HEK293 (cell line): ENCODE data around the gene ATF6.

ENCODE experiments used
- ATF2 ChIP-seq: fragments of 450-650 bp; formaldehyde crosslinking; IDR thresholded peaks from 2 replicates; pipeline ENCODE4 v1.5.1; 2016; ENCODE audit warnings: missing biosample characterization, missing genetic modification characterization, low read depth
- CTCF ChIP-seq: fragments of 450-650 bp; formaldehyde crosslinking; IDR thresholded peaks from 2 replicates; pipeline ENCODE4 v1.5.1; 2016; ENCODE audit warnings: missing biosample characterization, missing genetic modification characterization
- MZF1 ChIP-seq: fragments of 450-650 bp; formaldehyde crosslinking; IDR thresholded peaks from 2 replicates; pipeline ENCODE4 v1.5.1; 2017; ENCODE audit warnings: missing biosample characterization, missing genetic modification characterization, borderline replicate concordance
- SP7 ChIP-seq: fragments of 450-650 bp; formaldehyde crosslinking; IDR thresholded peaks from 2 replicates; pipeline ENCODE4 v1.5.1; 2016; ENCODE audit warnings: missing biosample characterization, missing genetic modification characterization
- ZFP37 ChIP-seq: fragments of 450-650 bp; formaldehyde crosslinking; IDR thresholded peaks from 2 replicates; pipeline ENCODE4 v1.5.1; 2016; ENCODE audit warnings: missing biosample characterization, missing genetic modification characterization
- ZNF155 ChIP-seq: fragments of 450-650 bp; formaldehyde crosslinking; IDR thresholded peaks from 2 replicates; pipeline ENCODE4 v1.5.1; 2016; ENCODE audit warnings: missing biosample characterization, missing genetic modification characterization
- ZNF175 ChIP-seq: fragments of 450-650 bp; formaldehyde crosslinking; IDR thresholded peaks from 2 replicates; pipeline ENCODE4 v1.5.1; 2016; ENCODE audit warnings: missing biosample characterization, missing genetic modification characterization
- ZNF24 ChIP-seq: fragments of 450-650 bp; formaldehyde crosslinking; IDR thresholded peaks from 2 replicates; pipeline ENCODE4 v1.5.1; 2016; ENCODE audit warnings: missing biosample characterization, missing genetic modification characterization
- ZNF747 ChIP-seq: fragments of 450-650 bp; formaldehyde crosslinking; IDR thresholded peaks from 2 replicates; pipeline ENCODE4 v1.5.1; 2016; ENCODE audit warnings: missing biosample characterization, missing genetic modification characterization
- ZXDB ChIP-seq: fragments of 450-650 bp; formaldehyde crosslinking; IDR thresholded peaks from 2 replicates; pipeline ENCODE4 v1.5.1; 2016; ENCODE audit warnings: missing biosample characterization, missing genetic modification characterization
- TF ChIP-seq, protein P1 (sequence below): fragments of 450-650 bp; formaldehyde crosslinking; IDR thresholded peaks from 2 replicates; pipeline ENCODE4 v1.5.1; 2016; ENCODE audit warnings: missing biosample characterization, missing genetic modification characterization
- TF ChIP-seq, protein P2 (sequence below): fragments of 450-650 bp; formaldehyde crosslinking; IDR thresholded peaks from 2 replicates; pipeline ENCODE4 v1.5.1; 2016; ENCODE audit warnings: missing biosample characterization, missing genetic modification characterization

DNA sequence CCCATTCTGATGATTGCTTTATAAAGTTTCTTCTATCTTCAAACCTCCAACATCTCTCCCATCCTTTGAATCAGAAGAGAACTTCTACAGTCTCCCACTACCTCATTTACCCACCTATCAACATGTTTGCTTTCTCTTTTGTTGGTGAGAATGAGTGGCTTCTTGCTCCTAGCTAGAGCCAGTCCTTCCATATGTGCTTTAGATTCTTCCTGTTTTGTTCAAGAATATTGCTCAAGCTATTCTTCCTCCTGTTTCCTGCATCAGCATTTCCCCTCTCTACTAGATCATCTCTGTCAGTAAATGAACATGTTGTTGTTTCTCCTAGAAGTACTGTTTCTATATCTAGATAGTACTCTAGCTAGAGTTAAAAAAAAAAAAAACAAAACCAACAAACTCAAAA, 6.3 kb downstream of the ATF6 start:
- TF ChIP-seq ZNF24 (tag by site-specific recombination) (no peak), ZFP37 (tag by site-specific recombination) (no peak), SP7 (tag by site-specific recombination) (no peak), ATF2 (tag by site-specific recombination) (no peak), CTCF (tag by site-specific recombination) (no peak), MZF1 (no peak), ZNF155 (tag by site-specific recombination) (no peak), ZNF747 (no peak), ZXDB (no peak), ZNF175 (tag by site-specific recombination) (no peak)
- TF ChIP-seq, protein P1, sequence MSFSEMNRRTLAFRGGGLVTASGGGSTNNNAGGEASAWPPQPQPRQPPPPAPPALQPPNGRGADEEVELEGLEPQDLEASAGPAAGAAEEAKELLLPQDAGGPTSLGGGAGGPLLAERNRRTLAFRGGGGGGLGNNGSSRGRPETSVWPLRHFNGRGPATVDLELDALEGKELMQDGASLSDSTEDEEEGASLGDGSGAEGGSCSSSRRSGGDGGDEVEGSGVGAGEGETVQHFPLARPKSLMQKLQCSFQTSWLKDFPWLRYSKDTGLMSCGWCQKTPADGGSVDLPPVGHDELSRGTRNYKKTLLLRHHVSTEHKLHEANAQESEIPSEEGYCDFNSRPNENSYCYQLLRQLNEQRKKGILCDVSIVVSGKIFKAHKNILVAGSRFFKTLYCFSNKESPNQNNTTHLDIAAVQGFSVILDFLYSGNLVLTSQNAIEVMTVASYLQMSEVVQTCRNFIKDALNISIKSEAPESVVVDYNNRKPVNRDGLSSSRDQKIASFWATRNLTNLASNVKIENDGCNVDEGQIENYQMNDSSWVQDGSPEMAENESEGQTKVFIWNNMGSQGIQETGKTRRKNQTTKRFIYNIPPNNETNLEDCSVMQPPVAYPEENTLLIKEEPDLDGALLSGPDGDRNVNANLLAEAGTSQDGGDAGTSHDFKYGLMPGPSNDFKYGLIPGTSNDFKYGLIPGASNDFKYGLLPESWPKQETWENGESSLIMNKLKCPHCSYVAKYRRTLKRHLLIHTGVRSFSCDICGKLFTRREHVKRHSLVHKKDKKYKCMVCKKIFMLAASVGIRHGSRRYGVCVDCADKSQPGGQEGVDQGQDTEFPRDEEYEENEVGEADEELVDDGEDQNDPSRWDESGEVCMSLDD (tag by site-specific recombination), result no peak
- TF ChIP-seq, protein P2, sequence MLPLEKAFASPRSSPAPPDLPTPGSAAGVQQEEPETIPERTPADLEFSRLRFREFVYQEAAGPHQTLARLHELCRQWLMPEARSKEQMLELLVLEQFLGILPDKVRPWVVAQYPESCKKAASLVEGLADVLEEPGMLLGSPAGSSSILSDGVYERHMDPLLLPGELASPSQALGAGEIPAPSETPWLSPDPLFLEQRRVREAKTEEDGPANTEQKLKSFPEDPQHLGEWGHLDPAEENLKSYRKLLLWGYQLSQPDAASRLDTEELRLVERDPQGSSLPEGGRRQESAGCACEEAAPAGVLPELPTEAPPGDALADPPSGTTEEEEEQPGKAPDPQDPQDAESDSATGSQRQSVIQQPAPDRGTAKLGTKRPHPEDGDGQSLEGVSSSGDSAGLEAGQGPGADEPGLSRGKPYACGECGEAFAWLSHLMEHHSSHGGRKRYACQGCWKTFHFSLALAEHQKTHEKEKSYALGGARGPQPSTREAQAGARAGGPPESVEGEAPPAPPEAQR (tag by site-specific recombination), result no peak
